Heart right ventricle (tissue), 16 donors: ENCODE data around the gene TPI1. TPM values are rescaled to one million over a fixed set of nuclear protein-coding genes. Genes with fewer than 3 reads are reported as not detected.

Experiments
- ATAC-seq, 8 donors: fragments of 200-7000 bp; cut with Tn5 transposase; one replicate each; pipeline ENCODE4 v1.9.1; 2020; ENCODE audit warnings: mild to moderate bottlenecking in 8 of 8, moderate library complexity in 8 of 8, moderate number of reproducible peaks in 1 of 8
- DNase-seq, 2 donors: peaks; one replicate each; pipeline ENCODE4 v3.0.0-alpha.2; 2020
- H3K27ac ChIP-seq, 10 donors: fragments of 200-600 bp; sonication (generic) in 2 of 10; one replicate each; pipeline versions ENCODE4 v1.5.0 to v1.8.0; 2020 to 2022; ENCODE audit warnings: mild to moderate bottlenecking in 3 of 10
- H3K27me3 ChIP-seq, 7 donors: fragments of 200-600 bp; one replicate each; pipeline ENCODE4 v1.8.0; 2021 to 2022; ENCODE audit warnings: mild to moderate bottlenecking in 2 of 7
- H3K36me3 ChIP-seq, 9 donors: fragments of 200-600 bp; sonication (generic) in 1 of 9; one replicate each; pipeline versions ENCODE4 v1.5.0 to v1.8.0; 2020 to 2022; ENCODE audit warnings: mild to moderate bottlenecking in 2 of 9
- H3K4me1 ChIP-seq, 9 donors: fragments of 200-600 bp; sonication (generic) in 1 of 9; one replicate each; pipeline versions ENCODE4 v1.5.0 to v1.8.0; 2020 to 2022; ENCODE audit warnings: mild to moderate bottlenecking in 4 of 9
- H3K4me3 ChIP-seq, 10 donors: fragments of 200-600 bp; sonication (generic) in 2 of 10; one replicate each; pipeline versions ENCODE4 v1.5.0 to v1.8.0; 2020 to 2022; ENCODE audit warnings: mild to moderate bottlenecking in 7 of 10, moderate library complexity in 2 of 10
- H3K9me3 ChIP-seq, 11 donors: fragments of 200-600 bp in 10 of 11; sonication (generic) in 2 of 11; one replicate each; pipeline versions ENCODE4 v1.5.0 to v1.8.0; 2013 to 2022; ENCODE audit warnings: mild to moderate bottlenecking in 2 of 11, control low read depth in 1 of 11, moderate library complexity in 1 of 11
- CTCF ChIP-seq, 9 donors: fragments of 200-600 bp; sonication (generic) in 2 of 9; IDR thresholded peaks; one replicate each; pipeline versions ENCODE4 v1.5.0 to v1.8.0; 2021 to 2022; ENCODE audit warnings: antibody characterized with exemption in 9 of 9, mild to moderate bottlenecking in 5 of 9, moderate library complexity in 1 of 9
- WGBS, 2 donors: extraction: QIAGEN DNeasy Blood & Tissue Kit; methylation state at CpG; one replicate each; pipeline ENCODE4 v1.1.7; 2013; ENCODE audit warnings: inconsistent platforms in 1 of 2; 5-methylcytosine and 5-hydroxymethylcytosine counted together
- intact Hi-C, 10 donors: fragments of 100-400 bp; cut with DNase I; formaldehyde crosslinking; loops; one replicate each; pipeline versions ENCODE4 v1.11.1 to v1.14.2; 2022
- polyA plus RNA-seq, 2 donors: library from polyadenylated mRNA; stranded (reverse); fragments of 200-250 nt; gene quantifications; one replicate each; pipeline ENCODE4 v1.2.3, GENCODE V29; 2013
- total RNA-seq, 10 donors: library from RNA; stranded (reverse); fragmentation: NEBNext Ultra II Directional in 3 of 10; extraction: Animal tissue kit (Norgen Biotek cat#: 25700) in 3 of 10; gene quantifications; one replicate each; pipeline versions ENCODE4 v1.2.1 to v1.2.4, GENCODE V29; 2021 to 2023
- donor health status: Arrhythmogenic right ventricular cardiomyopathy.
- donor health status: ischemic (EF 13 %, LVEDD 7.1; RV severe dilation, severe dysfunction).
- donor health status: healthy with polysubstance abuse.
- donor health status: DM: no; HTN: yes; CAD: no.
- donor health status: DM: no; HTN: no; CAD: no.
- donor health status: ischemic (EF 25% LVEDD 6.9; RV normal size, moderate dysfunction).
- donor health status: ischemic (EF 25% LVEDD 5.7; RV mildly dilated, moderate dysfunction).
- donor health status: healthy.
- donor health status: DM: yes; HTN: yes; CAD: no.
- donor health status: Ischemic cardiomyopathy.
- donor health status: ischemic (EF 35%, LVEDD 5.7; RV mildly dilated, moderate dysfunction).
- donor health status: nonischemic (EF 11% LVEDD 7.7; RV severe dilation, severe dysfunction).
- donor health status: DM: yes; HTN: yes; CAD: no.
- donor health status: PGD.
- donor health status: ischemic (EF 29% LVEDD 5.4; RV normal size, mild dysfunction).
- donor health status: nonischemic (EF 23%, LVEDD 6.1; RV moderate dilation, normal function).

The TPI1 gene
- total and polyA plus RNA-seq, 12 donors = 367 to 1,432 (median 839) TPM

DNA sequence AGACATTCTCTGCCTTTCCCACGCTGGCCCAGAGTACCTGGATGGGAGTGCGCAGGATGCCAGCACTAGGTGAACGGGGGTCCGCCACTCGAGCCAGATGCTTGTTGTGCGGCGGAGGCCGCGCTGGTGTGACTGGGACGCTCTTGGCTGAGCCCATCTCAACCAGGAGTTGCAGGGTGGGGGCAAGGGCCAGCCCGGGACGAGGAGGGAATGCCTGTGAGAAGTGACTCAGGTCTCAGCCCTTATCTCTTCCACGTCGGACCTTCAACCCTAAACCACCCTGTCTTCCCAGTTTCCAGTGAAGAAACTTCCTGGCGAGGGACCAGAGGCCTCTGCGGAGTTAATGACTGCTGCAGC, 16.6 kb upstream of the TPI1 start:
- no peaks in the 10 kb centered on the region for H3K27me3 ChIP-seq
- H3K4me1 ChIP-seq = peaks cover 3 to 26% (median 16%) of the 10 kb centered on the region in 9 donors
- H3K36me3 ChIP-seq = peaks cover 0 to 52% (median 8%) of the 10 kb centered on the region in 9 donors
- intact Hi-C loops = no loop called here
- WGBS, 2 donors = 23 to 31% methylated on average over 16 of the region's 16 CpGs
- ATAC-seq (no peak), DNase-seq (no peak)
- no peaks in the 10 kb centered on the region for H3K9me3 ChIP-seq
- TF ChIP-seq CTCF (IDR thresholded peaks at IDR 0.05) = no peak
- H3K27ac ChIP-seq = peak overlapping the region in 6 of 10 donors; percentile 93 to 99 (median 95)
- peak overlapping the region in 9 of 10 donors; percentile 50 to 93 (median 68) for H3K4me3 ChIP-seq

GRCh38 chr12:6851153-6851920, 16.0 kb upstream of the TPI1 start, which contains the start of gene CDCA3:
Gene CDCA3 (minus strand): TSS chr12:6851286. CDS start chr12:6850952, 334 bp downstream.
- peaks cover 0 to 52% (median 9%) of the 10 kb centered on the region in 9 donors for H3K36me3 ChIP-seq
- intact Hi-C loops = no loop called here
- peak; percentile 91 to 97 for DNase-seq
- peak within 1 kb of the TSS; percentile 18 to 99 (median 94) for H3K27ac ChIP-seq
- no peaks in the 10 kb centered on the region for H3K9me3 ChIP-seq
- 0% methylated on average over 37 of the region's 37 CpGs for WGBS, 2 donors
- peak within 1 kb of the TSS; percentile 50 to 93 (median 68) for H3K4me3 ChIP-seq
- TF ChIP-seq CTCF (IDR thresholded peaks at IDR 0.05) = peak in 1 of 9 donors; percentile 6
- ATAC-seq = peak; percentile 76 to 86 (median 82)
- H3K4me1 ChIP-seq = peaks cover 3 to 26% (median 16%) of the 10 kb centered on the region in 9 donors
- no peaks in the 10 kb centered on the region for H3K27me3 ChIP-seq

DNA sequence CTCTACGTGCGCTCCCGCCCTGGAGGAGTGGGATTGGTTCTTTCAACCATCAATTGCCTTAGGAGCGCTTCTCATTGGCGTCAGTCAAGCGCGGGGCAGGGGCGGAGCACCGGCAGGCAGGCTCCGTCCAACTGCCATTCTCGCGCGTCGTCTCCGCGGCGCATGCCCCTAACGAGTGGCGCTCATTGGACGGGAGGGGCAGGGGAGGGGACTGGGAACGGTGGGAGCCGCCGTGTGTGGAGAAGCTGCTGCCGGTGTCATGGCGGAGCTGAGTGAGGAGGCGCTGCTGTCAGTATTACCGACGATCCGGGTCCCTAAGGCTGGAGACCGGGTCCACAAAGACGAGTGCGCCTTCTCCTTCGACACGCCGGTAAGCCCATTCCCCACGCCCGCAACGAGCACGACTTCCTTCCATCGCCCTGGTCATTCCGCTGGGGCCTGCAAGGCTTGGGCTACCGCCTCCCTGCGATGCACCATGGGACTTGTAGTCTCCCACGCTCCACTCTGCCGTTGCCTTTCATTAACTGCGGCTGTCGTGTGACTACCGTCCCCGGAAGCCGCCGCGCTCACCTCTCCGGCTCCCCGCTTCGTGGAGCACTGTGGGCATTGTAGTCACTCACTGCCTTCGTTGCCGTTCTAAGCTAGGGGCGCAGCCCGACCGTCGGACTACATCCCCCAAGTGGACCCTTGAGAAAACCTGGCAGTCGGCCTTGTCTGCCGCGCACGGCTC, 15.2 kb upstream of the TPI1 start, which contains the start of gene USP5:
TSS of gene USP5 (plus strand) at position 230 of the 730 bp plus-strand sequence. CDS start at position 260, 30 bp downstream.
- peak in 4 of 9 donors; percentile 8 to 36 (median 10) for TF ChIP-seq CTCF (IDR thresholded peaks at IDR 0.05)
- Histone ChIP-seq H3K27ac (peak within 1 kb of the TSS; percentile 18 to 99 (median 94)), H3K36me3 (peaks cover 0 to 52% (median 16%) of the 10 kb centered on the region in 9 donors), H3K9me3 (no peaks in the 10 kb centered on the region), H3K4me3 (peak within 1 kb of the TSS; percentile 50 to 93 (median 68)), H3K4me1 (peaks cover 3 to 26% (median 16%) of the 10 kb centered on the region in 9 donors), H3K27me3 (no peaks in the 10 kb centered on the region)
- WGBS, 2 donors = 0 to 1% methylated on average over 64 to 65 of the region's 65 CpGs
- DNase-seq (peak; percentile 99), ATAC-seq (peak; percentile 91 to 96 (median 92))
- intact Hi-C loops = loop anchor here in 2 of 10 donors (1.0 kb wide), 2 partner anchors 38 to 99 kb away; partner anchors contain the start of gene MLF2 (in 1 of the 2)
